NCI-H774 (cell line): ENCODE results near the gene WDR27.
A peak's percentile ranks its signal among the peaks of the same experiment; 100 is the strongest.
"Not testable (repeated sequence)": the region's sequence is repeated elsewhere in the genome, so short reads cannot be mapped to it uniquely, and the experiment has no call there.

Source experiments
- DNase-seq: peaks from one replicate; lab custom pipeline; 2025; lab: John Stamatoyannopoulos, UW

WDR27 gene

GRCh38 chr6:169434554-169434953 is 267.3 kb downstream of the WDR27 start:
- DNase-seq: not testable (repeated sequence)

GRCh38 chr6:169429001-169429400 is 272.8 kb downstream of the WDR27 start:
- DNase-seq: no peak

DNA sequence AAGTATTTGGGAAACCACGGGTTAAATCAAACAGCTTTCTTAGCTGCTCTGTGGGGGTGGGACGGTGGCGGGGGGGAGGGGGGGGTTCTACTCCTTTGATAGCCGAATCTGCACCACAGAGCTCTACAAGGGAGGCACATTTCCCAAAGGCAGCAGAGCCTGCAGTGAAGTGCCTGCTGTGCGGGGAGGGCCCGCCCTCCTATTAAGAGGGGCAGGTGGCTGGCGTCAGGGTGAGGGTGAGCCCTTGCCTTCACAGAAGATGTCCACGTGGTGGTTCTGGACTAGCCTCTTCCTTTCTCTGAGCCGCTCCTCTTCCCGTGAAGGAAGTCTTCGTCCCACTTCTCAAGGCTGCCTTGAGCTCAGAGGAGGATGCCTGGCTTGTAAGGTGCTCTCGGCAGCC is 273.3 kb downstream of the WDR27 start:
- DNase-seq: peak; percentile 37

DNA sequence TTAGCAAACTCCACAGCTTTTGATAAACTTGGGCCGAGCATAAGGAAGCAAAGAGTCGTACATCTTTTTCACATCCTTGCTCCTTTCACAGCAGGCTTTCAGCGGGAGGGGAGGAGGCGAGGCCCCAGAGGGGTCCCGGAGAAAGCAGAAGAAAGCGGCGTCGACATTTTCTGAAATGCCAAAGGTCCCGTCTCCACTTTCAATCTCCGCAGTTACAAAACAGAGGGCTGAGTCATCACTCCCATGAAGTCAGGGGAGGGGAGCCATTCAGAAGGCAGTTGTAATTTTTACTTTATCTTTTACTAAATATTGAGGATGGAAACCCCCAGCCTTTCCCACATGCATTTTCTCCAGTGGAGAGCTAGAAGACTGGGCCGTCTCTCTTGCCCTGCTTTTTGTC is 274.0 kb downstream of the WDR27 start:
- DNase-seq: no peak

- no peak for DNase-seq
Measured at GRCh38 chr6:169426611-169427010, 275.2 kb downstream of the WDR27 start.

- DNase-seq: peak; percentile 64
Measured at GRCh38 chr6:169425628-169426370, 276.0 kb downstream of the WDR27 start.

DNA sequence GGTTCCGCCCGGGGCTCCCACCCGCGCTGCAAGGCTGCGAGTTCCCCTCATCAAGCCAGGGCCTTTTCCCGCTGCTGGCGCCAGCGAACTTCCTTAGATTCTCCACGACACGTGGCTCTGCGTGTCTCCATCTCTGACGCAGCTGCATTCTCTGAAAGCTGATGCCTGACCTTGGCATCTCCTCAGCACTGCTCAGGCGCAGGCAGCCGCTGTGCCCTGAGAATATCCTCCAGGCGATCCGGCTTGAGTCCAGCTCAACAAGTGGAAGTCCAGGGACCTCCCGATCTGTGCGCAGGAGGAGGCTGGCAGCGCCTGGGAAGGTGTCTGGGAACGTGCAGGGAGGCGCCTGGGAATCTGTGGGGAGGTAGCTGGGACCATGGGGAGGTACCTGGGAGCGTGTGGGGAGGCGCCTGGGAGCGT is 277.0 kb downstream of the WDR27 start:
- peak; percentile 91 for DNase-seq

DNA sequence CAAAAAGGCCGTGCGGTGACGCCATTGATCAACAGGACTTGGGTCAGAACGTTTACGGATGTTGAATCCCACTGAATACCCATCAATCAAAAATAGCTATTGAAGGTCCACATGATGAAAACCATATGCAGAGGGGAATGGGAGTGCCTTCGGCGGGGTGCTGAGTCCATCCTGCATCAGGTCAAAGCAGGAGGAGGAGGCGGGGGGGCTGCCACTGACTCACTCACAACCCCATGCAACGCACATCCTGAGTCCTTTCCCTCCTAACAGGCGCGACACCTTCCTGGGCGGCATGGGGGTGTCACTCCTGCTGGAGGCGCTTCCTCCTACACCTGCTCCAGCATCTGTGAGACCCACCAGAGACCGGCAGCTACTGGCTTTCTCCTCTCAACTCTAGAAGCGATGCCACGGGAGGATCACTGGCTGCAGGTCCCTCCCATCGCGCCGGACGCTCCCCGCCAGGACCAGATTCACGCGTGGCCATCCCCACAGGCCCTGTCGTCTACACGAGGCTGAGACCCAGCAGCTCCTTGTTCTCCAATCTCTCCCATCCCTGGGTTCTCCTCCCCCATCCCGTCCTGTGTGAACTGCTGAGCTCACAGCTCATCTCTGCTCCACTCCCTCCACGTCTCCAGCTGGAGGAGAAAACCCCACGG is 277.6 kb downstream of the WDR27 start:
- no peak for DNase-seq

DNA sequence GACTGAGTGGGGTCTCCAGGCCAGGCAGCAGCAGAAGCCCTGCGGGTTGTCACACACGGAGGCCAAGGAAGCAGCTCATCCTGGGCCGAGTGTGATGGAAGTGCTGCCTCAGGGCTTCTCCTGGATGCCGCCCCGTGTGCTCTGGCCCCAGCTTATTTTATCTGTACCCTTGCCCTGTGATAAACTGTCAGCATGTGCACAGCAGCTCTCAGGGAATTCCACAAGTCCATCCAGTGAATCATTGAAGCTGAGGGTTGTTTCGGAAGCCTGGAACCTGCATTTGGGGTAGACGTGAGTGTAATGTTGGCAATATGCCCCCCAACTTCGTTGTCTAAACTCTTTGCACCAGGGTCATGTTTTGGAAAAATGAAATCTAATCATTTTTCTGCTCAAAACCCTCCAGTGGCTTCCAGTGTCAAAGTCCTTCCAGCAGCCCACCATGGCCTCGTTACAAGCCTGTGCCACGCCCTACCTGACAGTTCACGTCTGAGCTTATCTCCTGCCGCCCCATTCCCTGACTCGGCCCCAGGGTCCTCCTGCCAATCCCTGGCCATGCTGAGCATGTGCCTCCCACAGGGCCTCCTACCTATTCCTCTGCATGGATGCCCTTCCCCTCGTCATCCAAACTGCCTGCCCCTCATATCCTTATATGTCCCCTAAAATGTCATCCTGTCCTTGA is 280.1 kb downstream of the WDR27 start:
- no peak for DNase-seq

DNA sequence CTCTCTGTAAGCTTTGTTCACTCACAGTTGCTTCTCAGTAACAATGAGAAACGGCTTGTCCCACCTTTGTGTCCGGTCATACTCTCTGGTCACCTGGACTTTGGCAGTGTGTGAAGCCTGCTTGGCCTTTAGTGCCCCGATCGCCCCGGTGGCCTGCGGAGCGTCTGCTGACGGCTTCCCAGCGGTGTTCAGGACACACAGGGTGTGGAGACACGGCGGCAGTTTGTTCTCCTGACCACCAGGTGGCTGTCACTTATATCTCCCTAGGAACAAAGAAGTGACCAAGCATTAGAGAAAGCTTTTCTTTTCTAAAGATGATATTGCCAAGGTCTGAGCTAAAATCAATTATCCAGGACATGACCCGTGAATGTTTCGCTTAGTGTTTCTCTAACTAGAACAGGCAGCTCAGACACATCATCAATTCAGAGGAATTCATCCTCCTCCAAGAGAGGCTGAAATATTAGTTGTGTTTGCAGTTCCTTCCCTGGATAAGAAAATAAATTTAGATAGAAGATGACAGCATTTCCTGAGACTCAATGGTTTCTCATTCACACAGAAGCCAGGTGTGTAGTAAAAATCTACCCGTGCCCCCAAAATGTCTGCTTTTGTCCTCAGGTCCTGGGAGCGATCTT is 280.8 kb downstream of the WDR27 start:
- no peak for DNase-seq

DNA sequence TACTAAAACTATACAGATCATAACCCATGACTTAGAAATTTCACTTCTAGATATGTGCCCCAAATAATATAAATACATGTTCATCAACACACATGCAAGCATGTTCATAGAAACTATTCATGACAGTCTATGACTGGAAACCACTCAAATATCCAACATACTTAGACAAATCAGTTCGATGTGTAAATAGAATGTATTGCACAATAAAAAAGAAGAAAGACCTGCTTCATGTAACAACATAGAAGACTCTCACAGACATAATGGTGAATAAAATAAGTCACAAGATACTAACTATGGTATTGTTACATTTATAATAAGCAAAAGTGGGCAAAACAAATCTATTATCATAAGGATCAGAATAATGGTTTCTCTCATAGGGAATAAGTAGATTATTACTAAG is 284.7 kb downstream of the WDR27 start:
- no peak for DNase-seq

DNA sequence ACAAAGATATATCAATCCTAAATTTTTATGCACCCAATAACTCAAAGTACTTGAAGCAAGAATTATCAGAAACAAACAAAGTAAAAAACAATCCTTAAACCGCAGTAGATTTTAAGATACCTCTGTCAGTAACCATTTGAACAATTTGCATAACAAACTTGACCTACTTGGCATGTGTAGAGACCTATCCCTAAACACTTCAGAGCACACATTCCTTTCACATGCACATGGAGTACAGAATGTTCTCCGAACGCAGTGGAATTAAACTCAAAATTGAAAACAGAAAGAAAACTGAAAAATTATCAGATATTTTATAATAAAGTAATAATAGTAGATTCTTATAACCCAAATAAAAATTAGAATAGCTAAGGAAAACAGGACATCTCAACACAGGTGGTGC is 285.6 kb downstream of the WDR27 start:
- DNase-seq: no peak

DNA sequence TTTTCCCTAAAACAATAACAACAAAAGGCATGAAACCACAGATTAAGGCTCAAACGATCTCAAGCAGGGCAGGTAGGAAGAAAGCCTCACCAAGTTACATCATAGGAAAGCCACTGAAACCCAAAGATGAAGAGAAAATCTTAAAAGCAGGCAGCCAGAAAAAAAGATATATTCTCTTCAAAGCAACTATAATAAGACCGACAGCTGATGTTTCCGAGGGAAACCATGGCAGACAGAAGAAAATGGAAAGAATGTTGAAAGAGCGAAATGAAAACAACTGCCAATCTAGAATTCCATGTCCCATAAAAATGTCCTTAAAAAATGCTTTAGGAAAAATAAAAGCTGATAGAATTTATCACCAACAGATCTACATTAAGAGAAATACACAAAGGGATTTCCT is 286.6 kb downstream of the WDR27 start:
- no peak for DNase-seq

- no peak for DNase-seq
Measured at GRCh38 chr6:169411722-169412121, 290.1 kb downstream of the WDR27 start.

- DNase-seq: no peak
Measured at GRCh38 chr6:169411296-169411695, 290.5 kb downstream of the WDR27 start.

DNA sequence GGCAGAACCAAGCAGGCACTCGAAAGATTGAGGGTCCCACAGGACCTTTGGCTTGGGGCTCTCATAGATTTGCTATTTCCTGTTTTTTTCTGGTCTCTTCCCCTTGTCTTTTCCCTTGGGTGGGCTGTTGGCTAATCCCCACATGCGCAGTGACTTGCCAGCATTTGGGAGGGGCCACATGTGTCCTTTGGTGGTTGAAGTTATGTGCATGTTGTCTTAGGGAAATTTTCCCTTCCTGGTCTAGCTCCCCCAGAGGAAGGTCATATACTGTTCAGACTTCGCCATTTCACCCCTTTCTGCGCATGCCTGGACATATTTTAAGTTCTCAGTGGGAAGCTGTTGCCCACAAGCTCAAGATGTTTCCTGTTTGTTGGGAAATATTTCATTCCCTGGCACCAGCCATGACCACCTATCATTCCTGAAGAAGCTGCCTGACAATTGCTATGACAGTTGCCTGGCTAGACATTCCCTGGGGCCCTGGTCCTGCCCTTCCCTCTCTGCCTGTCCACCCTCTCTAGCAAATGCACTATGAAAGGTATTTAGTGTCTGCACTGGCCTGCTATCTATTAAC is 292.0 kb downstream of the WDR27 start:
- no peak for DNase-seq

DNA sequence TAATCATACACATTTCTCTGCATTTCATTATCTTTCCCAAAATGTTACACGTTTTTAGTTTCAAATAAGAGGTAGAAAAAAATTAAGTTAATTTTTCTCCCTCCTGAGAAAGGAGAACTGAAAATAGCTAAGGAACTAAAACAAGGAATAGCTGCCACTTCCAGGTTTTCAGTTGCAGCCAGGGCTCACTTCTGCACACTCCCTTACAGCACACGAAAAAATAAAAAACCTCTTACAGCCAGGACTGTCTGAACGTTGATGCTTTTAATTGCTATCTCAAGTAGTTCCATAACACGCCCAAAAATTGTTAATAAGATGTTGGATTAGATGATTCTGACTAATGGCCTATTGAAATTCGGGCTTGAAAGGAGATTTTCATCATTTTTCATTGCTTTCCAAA is 294.5 kb downstream of the WDR27 start:
- no peak for DNase-seq
